K562 (cell line): ENCODE measurements around the gene STOML3. TPM values are rescaled to one million over a fixed set of nuclear protein-coding genes. Genes with fewer than 3 reads are reported as not detected.

Experiments
- ATAC-seq: fragments of 200-7000 bp; cut with Tn5 transposase; 3 replicates; pipeline ENCODE4 v1.9.1; 2020; ENCODE audit warnings: moderate library complexity
- BruUV-seq: library from RNA; stranded (reverse); fragments of 400-500 nt; replicated peaks from 2 replicates; lab custom pipeline; 2021; lab: Mats Ljungman, UMichigan
- CTCF ChIA-PET: fragments of 300-600 bp; formaldehyde crosslinking; extraction: SDS; loops from one replicate; lab custom pipeline; 2021; ENCODE audit warnings: low intra/inter-chr PET ratio; lab: Yijun Ruan, JAX
- POLR2A ChIA-PET: fragments of 300-600, 350-650 bp; sonication (Branson Sonifier 250); formaldehyde crosslinking; extraction: SDS; loops from one replicate; lab custom pipeline; 2021; ENCODE audit warnings: antibody characterized with exemption, inconsistent platforms; lab: Yijun Ruan, JAX
- DNase-seq, 4 experiments: peaks; one replicate each; pipeline versions ENCODE4 v3.0.0 to v3.0.0-alpha.2; 2011 to 2018; ENCODE audit warnings: low spot score in 3 of 4, mixed read lengths in 3 of 4; ENCODE audit errors: extremely low read depth in 1 of 4
- FAIRE-seq: peaks from 2 replicates; lab custom pipeline; 2011; peaks lifted over from hg19 to GRCh38; lab: Jason Lieb, UNC
- H2AFZ ChIP-seq: 2 replicates; pipeline ENCODE4 v1.6.0; 2011; ENCODE audit warnings: low read depth, low read length, control low read depth, inconsistent platforms
- H3K27ac ChIP-seq: fragments of 200-600 bp; 3 replicates; pipeline ENCODE4 v1.8.0; 2011; ENCODE audit warnings: low read depth, mild to moderate bottlenecking, control low read depth, inconsistent platforms, low read length, moderate library complexity, mixed read lengths; ENCODE audit errors: extremely low read depth
- H3K27me3 ChIP-seq, 2 experiments: fragments of 300-600 bp in 1 of 2; 2 replicates in 1 of 2; 3 replicates in 1 of 2; pipeline versions ENCODE4 v1.6.0 to v1.8.0; 2011; ENCODE audit warnings: inconsistent platforms in 2 of 2, low read length in 2 of 2, mild to moderate bottlenecking in 1 of 2, mixed read lengths in 1 of 2, moderate library complexity in 1 of 2; ENCODE audit not compliant: control insufficient read depth in 2 of 2, insufficient read depth in 2 of 2
- H3K36me3 ChIP-seq: fragments of 300-600 bp; 3 replicates; pipeline ENCODE4 v1.8.0; 2011; ENCODE audit warnings: mild to moderate bottlenecking, low read length, inconsistent platforms; ENCODE audit not compliant: control insufficient read depth, insufficient read depth
- H3K4me1 ChIP-seq, 2 experiments: fragments of 200-600 bp in 1 of 2; replicated peaks in 1 of 2; 2 replicates in 1 of 2; 3 replicates in 1 of 2; pipeline versions ENCODE4 v1.5.1 to v1.8.0; 2011; ENCODE audit warnings: inconsistent platforms in 2 of 2, low read length in 2 of 2, mild to moderate bottlenecking in 1 of 2, mixed read lengths in 1 of 2, moderate library complexity in 1 of 2; ENCODE audit not compliant: control insufficient read depth in 2 of 2, insufficient read depth in 2 of 2
- H3K4me2 ChIP-seq: 2 replicates; pipeline ENCODE4 v1.6.1; 2011; ENCODE audit warnings: low read length, control low read depth, inconsistent platforms, mixed read lengths; ENCODE audit not compliant: insufficient read depth
- H3K4me3 ChIP-seq: fragments of 200-600 bp; sonication (generic), shearing (Covaris generic); 2 replicates; pipeline ENCODE4 v1.5.1; 2016; ENCODE audit warnings: control low read depth, inconsistent platforms
- H3K79me2 ChIP-seq: fragments of 200-600 bp; 3 replicates; pipeline ENCODE4 v1.8.0; 2011; ENCODE audit warnings: low read length, inconsistent platforms; ENCODE audit not compliant: control insufficient read depth, insufficient read depth
- H3K9ac ChIP-seq, 2 experiments: 2 replicates each; pipeline versions ENCODE4 v1.6.0 to v1.6.1; 2011; ENCODE audit warnings: low read depth in 2 of 2, low read length in 2 of 2, control low read depth in 1 of 2, inconsistent platforms in 1 of 2, mild to moderate bottlenecking in 1 of 2, mixed read lengths in 1 of 2; ENCODE audit not compliant: insufficient read depth in 1 of 2
- H3K9me1 ChIP-seq: one replicate; pipeline ENCODE4 v1.6.0; 2011; ENCODE audit warnings: inconsistent platforms, mild to moderate bottlenecking, low read length, moderate library complexity; ENCODE audit not compliant: control insufficient read depth, insufficient read depth
- H3K9me3 ChIP-seq: replicated peaks from 2 replicates; pipeline ENCODE4 v1.5.1; 2011; ENCODE audit warnings: low read depth, low read length, inconsistent platforms; ENCODE audit not compliant: control insufficient read depth, insufficient read depth
- H4K20me1 ChIP-seq: replicated peaks from 2 replicates; pipeline ENCODE4 v1.6.1; 2011; ENCODE audit warnings: low read length, inconsistent platforms, mixed read lengths; ENCODE audit not compliant: control insufficient read depth, insufficient read depth
- GMEB1 ChIP-seq: fragments of 250-450 bp; sonication (Bioruptor Pico); IDR thresholded peaks from 2 replicates; pipeline ENCODE4 v1.4.0; 2020; ENCODE audit warnings: mild to moderate bottlenecking
- HMBOX1 ChIP-seq: sonication (generic); IDR thresholded peaks from 2 replicates; pipeline ENCODE4 v1.6.1; 2016
- NR2C2 ChIP-seq, 2 experiments: fragments of 200-800 bp in 1 of 2; sonication (Bioruptor generic) in 1 of 2; sonication (generic) in 1 of 2; formaldehyde crosslinking in 1 of 2; IDR thresholded peaks; 2 replicates each; pipeline versions ENCODE4 v1.6.1 to v1.8.0; 2016 to 2022; ENCODE audit warnings: mild to moderate bottlenecking in 1 of 2, missing compliant biosample characterization in 1 of 2, missing genetic modification characterization in 1 of 2, missing genetic modification reagents in 1 of 2
- TARDBP ChIP-seq: fragments of 450-650 bp; IDR thresholded peaks from 2 replicates; pipeline ENCODE4 v1.6.1; 2016
- TEAD4 ChIP-seq, 2 experiments: sonication (generic) in 1 of 2; formaldehyde crosslinking in 1 of 2; IDR thresholded peaks; 2 replicates each; pipeline versions ENCODE4 v1.6.1 to v1.8.0; 2012 to 2022; ENCODE audit warnings: borderline replicate concordance in 1 of 2, inconsistent platforms in 1 of 2, low read length in 1 of 2, mild to moderate bottlenecking in 1 of 2, missing genetic modification reagents in 1 of 2
- XRCC5 ChIP-seq: fragments of 200-400 bp; formaldehyde crosslinking; IDR thresholded peaks from 2 replicates; pipeline ENCODE4 v1.6.1; 2017; ENCODE audit warnings: low read depth, mild to moderate bottlenecking, low read length
- ZNF57 ChIP-seq: fragments of 450-650 bp; formaldehyde crosslinking; IDR thresholded peaks from 2 replicates; pipeline ENCODE4 v1.4.0; 2020; ENCODE audit warnings: mild to moderate bottlenecking, moderate library complexity
- WGBS: fragments of 100-300 bp; shearing (Covaris generic); methylation state at CpG from one replicate; pipeline ENCODE4 v1.1.6; 2016; ENCODE audit warnings: low coverage, mixed read lengths; ENCODE audit not compliant: insufficient coverage; ENCODE audit errors: missing lambda C conversion rate; 5-methylcytosine and 5-hydroxymethylcytosine counted together
- in situ Hi-C: fragments of 300-500 bp; cut with MboI; formaldehyde crosslinking; loops from 4 replicates; pipeline ENCODE4 v1.15.0; 2018; ENCODE audit warnings: inconsistent platforms, mixed read lengths
- intact Hi-C: fragments of 100-400 bp; cut with micrococcal nuclease; formaldehyde crosslinking; loops from 2 replicates; pipeline ENCODE4 v1.14.2; 2022
- polyA plus RNA-seq, 8 experiments: library from polyadenylated mRNA; depleted of rRNA in 4 of 8; stranded (reverse) in 5 of 8; unstranded in 3 of 8; fragments of >200 nt; fragmentation: Nextera tagmentation in 2 of 8; fragmentation: Illumina TruSeq in 1 of 8; extraction: Ambion mirVana in 2 of 8; extraction: Trizol in 1 of 8; gene quantifications; 2 replicates each; pipeline versions ENCODE4 v1.2.1 to v1.2.3, GENCODE V29; 2011 to 2014; ENCODE audit warnings: inconsistent platforms in 1 of 8, missing spikeins in 1 of 8
- total RNA-seq, 7 experiments: library from RNA; depleted of rRNA in 6 of 7; stranded (reverse); fragments of >200 nt in 6 of 7; fragmentation: Illumina TruSeq in 2 of 7; extraction: Trizol in 2 of 7; gene quantifications; 2 replicates each; pipeline versions ENCODE4 v1.2.1 to v1.2.3, GENCODE V29; 2011 to 2021; ENCODE audit warnings: low replicate concordance in 1 of 7
- TF ChIP-seq, protein P1 (sequence below), 2 experiments: fragments of 450-650 bp; conservative IDR thresholded peaks; 2 replicates each; pipeline ENCODE4 v1.6.1; 2017; ENCODE audit warnings: mild to moderate bottlenecking in 2 of 2, moderate library complexity in 2 of 2

The STOML3 gene
- total and polyA plus RNA-seq, 9 of the 15 experiments (the other 6 are each of a cell fraction or from before 2014, with no cell fraction given), result 0.04 TPM; not detected in 8

DNA sequence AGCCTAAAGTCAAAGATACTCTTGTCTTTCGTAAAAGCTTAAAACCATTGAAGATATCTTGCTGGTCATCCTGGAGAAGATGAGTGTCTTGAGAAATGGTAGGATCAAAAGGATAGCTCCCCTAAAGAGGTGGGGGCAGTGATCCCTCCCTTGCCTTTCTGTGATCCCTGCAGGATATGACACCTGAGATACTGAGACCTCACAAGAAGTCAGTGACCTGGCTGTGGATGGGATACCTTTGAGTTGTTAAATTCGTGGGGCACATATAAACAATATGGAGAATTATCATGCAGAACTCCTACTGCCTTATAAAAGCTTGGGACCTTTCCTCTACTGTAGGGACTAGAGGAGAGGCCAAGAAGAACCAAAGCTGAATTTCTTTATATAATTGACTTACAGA lies 21.4 kb downstream of the STOML3 start:
- DNase-seq (no peak), ATAC-seq (no peak), FAIRE-seq (no peak)
- Histone ChIP-seq H3K4me2 (no peak overlapping the region), H3K27ac (no peak overlapping the region), H3K4me1 (no peaks in the 10 kb centered on the region; a peak in 1 of 5 replicates), H3K36me3 (no peaks in the 10 kb centered on the region), H3K9ac (no peak overlapping the region), H3K9me1 (no peaks in the 10 kb centered on the region), H2AFZ (no peak overlapping the region), H3K9me3 (no peaks in the 10 kb centered on the region), H4K20me1 (no peaks in the 10 kb centered on the region), H3K79me2 (no peaks in the 10 kb centered on the region), H3K27me3 (no peaks in the 10 kb centered on the region; a peak in 1 of 5 replicates), H3K4me3 (no peak overlapping the region)
- ChIA-PET CTCF (no interaction called here), POLR2A (no interaction called here)
- BruUV-seq, result no TSS peak
- 0% methylated on average over 2 of the region's 2 CpGs for WGBS
- intact Hi-C loops (no loop called here), in situ Hi-C loops (loop anchor here (25.0 kb wide), 1 partner anchor 643 kb away; the partner anchor contains the start of gene LHFPL6)
- TF ChIP-seq TARDBP (no peak), HMBOX1 (no peak), XRCC5 (no peak), ZNF57 (CRISPR knock-in tag) (no peak), GMEB1 (no peak), NR2C2 (CRISPR knock-in tag; IDR thresholded peaks at IDR 0.05) (no peak), NR2C2 (tag; IDR thresholded peaks at IDR 0.05) (no peak), TEAD4 (IDR thresholded peaks at IDR 0.05; ENCODE audit: low read length) (no peak), TEAD4 (CRISPR knock-in tag; IDR thresholded peaks at IDR 0.05; ENCODE audit: borderline replicate concordance) (no peak)
- TF ChIP-seq, protein P1, sequence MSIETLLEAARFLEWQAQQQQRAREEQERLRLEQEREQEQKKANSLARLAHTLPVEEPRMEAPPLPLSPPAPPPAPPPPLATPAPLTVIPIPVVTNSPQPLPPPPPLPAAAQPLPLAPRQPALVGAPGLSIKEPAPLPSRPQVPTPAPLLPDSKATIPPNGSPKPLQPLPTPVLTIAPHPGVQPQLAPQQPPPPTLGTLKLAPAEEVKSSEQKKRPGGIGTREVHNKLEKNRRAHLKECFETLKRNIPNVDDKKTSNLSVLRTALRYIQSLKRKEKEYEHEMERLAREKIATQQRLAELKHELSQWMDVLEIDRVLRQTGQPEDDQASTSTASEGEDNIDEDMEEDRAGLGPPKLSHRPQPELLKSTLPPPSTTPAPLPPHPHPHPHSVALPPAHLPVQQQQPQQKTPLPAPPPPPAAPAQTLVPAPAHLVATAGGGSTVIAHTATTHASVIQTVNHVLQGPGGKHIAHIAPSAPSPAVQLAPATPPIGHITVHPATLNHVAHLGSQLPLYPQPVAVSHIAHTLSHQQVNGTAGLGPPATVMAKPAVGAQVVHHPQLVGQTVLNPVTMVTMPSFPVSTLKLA (conservative IDR thresholded peaks at IDR 0.05), result no peak
